HG02763 (cell line): ENCODE results near the gene POTEF.
A peak's percentile ranks its signal among the peaks of the same experiment; 100 is the strongest.
"Not testable (repeated sequence)": the region's sequence is repeated elsewhere in the genome, so short reads cannot be mapped to it uniquely, and the experiment has no call there.

Experiments
- ATAC-seq: cut with Tn5 transposase; IDR thresholded peaks from one replicate; pipeline ENCODE4 v1.9.1; 2021; ENCODE audit warnings: mild to moderate bottlenecking, moderate library complexity; ENCODE audit not compliant: unreplicated experiment

Gene POTEF

DNA sequence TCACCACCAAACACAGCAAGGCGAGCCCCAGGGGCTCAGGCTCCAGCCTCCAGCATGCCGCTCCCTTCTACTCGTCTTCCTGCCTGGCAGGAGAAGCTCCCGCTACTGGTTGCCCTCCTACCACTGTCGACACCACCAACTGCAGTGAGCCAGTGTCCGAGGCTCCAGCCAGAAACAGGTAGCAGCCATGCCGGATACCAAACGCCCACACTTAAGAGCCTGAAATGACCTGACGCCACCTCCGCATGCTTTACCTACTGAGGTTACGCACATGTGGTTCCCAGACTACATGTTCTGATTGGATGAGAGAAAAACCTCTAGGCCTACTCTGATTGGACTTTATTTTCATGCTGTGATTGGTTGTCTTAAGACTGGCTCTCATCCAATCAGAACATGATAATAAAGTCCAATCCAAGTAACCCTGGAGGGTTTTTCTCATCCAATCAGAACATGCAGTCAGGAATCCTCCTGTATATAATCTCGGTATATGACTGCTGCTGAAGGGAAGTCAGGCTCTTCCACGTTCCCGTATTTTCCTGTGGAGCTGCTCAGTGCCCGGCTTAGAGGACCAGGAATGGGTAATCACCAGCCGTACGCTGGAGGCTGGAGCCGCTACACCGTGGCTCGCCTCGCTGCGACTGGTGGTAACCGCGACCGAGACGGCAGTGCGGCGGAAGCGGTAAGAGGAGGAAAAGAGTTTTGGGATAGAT is at the start of gene POTEF:
Gene POTEF (minus strand): TSS at position 103 of the 710 bp plus-strand sequence. CDS start 8,707 bp downstream, outside the sequence.
- not testable (repeated sequence) for ATAC-seq

DNA sequence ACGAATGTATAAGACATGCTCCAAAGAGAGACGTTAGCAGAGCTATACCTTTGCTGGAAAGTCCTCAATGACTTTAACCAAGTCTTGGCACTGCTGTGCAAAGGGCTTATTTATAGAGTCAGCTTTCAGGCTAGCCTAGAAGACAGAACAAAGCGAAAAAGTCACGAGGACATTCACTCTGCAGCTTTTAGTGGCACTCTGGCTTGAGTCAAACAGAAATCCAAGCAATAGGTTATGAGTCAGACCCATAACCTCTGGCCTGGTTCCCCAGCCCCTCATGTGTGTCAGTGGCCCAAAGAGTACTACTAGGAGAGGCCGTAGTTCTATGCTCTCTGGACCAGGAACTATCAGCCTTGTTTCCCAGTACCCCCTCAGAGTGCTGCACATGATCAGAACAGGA is 45.8 kb upstream of the POTEF start:
- ATAC-seq = not testable (repeated sequence)

DNA sequence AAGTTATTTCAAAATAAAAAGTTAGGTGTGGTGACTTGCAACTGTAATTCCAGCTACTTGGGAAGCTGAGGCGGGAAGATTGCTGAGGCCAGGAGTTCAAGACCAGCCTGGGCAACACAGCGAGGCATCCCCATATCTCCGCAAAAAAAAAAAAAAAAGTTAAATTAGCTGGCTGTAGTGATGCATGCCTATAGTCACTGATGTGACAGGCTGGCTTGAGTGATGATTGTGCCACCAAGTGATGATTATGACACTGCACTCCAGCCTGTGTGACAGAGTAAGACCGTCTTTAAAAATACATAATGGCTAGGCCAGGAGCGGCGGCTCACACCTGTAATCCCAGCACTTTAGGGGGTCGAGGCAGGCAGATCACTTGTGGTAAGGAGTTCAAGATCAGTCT is 40.9 kb upstream of the POTEF start:
- ATAC-seq = no peak

DNA sequence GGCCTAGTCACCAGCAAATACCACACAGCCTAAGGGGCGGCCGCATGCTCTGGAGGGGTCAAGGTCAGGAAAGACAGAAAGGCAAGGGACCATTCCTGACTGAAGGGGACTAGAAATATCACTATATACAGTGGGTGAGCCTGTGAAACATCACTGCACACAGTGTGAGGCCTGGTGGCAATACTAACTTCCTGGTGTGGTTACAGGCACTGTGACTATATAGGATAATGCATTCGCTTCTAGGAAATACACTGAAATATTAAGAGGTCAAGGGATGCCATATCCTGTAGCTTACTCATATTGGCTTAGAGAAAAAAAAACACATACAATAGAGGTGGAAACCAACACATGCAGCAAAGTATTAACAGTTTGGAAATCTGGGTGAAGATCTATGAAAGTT is 40.1 kb upstream of the POTEF start:
- not testable (repeated sequence) for ATAC-seq

DNA sequence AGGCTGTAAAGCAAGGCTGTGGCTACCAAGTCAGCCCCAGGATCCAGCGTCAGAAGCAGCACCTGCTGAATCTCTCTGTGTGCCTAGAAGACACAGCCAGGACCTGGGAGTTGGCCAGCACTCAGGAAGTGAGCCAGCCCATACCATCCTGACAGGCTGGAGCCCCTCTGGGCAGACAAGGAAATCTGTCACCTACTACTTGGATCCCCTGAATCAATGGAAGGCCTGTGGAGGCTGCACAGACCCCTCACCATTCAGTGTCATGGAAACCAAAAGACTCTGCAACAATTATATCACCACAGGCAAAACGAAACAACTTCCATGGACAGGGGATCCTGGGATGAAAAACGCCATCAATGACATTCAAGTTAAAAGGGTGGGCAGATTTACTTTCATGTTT is 37.6 kb upstream of the POTEF start:
- not testable (repeated sequence) for ATAC-seq

GRCh38 chr2:130165293-130166016 is 36.4 kb upstream of the POTEF start:
- no peak for ATAC-seq

DNA sequence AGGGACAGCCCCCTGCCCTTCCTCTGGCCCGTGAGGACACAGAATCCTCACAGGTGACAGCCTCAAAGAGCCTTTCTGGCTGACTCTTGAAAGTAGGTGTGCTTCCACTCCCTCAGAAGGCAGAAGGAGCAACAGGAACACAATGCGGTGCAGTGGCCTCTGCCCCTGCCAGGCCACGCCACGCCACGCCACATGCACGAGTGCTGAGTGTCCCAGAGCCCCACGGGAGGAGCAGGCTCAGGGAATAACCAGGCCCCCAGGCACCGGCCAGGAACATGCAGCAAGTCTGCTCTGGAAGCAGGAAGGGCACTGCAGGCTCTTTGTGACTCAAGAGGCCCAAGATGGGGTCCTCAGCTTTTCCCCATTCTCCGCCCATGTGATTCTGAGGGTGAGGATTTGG is 33.9 kb upstream of the POTEF start:
- no peak for ATAC-seq

- not testable (repeated sequence) for ATAC-seq
Measured at GRCh38 chr2:130162486-130162885, 33.5 kb upstream of the POTEF start.

DNA sequence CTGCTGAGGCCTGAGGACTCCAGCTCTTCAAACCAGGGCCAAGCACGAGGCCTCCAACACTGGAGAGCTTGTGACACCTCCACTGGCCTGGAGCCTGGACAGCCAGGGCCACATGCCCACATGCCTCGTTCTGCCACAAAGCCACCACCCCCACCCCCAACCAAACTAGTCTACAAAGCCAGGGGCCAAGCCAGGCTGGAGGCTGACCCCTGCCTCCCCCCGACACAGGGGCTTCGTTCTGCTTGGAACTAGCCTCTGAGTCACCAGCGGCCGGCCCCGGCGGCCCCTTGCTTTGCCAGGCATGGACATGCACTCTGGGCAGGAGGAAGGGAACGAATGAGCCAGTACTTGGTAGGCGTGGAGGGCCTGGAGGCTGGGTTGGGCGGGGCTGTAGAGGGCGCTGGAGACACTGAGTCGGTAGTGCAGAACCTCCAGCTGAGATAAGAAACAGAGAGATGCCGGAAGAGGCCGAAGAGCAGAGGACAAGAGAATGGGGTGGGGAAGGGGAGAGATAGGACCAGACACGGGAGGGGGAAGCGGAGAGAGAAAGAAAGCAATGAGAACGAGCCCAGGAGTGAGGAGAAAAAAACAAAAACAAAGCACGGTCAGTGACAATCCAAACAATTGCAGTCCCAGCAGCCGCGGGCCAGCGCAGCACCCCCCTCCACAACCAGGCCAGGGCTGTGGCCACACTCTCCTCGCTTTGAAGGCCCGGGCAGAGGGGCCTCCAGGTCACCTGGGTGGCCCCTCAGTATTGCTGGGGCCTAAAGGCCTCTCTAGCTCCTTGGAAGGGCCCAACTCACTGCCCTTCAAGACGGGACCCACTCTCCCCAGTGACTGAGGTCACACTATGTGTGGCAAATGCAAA is 32.0 kb upstream of the POTEF start:
- not testable (repeated sequence) for ATAC-seq

DNA sequence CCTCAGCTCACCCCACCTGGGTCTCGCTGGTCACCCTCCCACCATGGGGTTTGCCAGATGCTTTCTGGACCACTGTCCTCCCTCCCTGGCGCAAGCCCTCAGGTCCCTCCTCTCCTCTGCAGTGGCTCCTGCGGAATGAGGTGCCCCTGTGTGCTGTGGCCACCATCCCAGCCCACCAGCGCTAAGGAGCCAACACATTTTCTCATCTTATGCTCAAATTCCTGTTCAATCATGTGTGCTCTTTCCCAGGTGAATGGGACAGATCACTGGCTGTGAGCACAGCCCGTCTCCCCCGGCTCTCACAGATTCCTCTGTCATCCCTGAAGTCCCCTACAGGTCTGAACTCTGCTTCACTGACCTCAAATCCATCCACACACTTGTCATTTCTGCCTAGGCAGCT is 31.1 kb upstream of the POTEF start:
- ATAC-seq = no peak

DNA sequence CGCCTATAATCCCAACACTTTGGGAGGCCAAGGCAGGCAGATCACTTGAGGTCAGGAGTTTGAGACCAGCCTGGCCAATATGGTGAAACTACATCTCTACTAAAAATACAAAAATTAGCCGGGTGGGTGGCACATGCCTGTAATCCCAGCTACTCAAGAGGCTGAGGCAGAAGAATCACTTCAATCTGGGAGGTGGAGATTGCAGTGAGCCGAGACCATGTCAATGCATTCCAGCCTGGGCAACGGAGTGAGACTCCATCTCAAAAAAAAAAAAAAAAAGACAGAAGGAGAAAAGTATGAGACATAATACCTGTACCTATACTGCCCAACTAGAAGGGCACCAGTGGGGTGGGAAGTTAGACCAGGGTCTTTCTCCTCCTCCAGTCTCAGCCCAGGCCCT is 30.4 kb upstream of the POTEF start:
- not testable (repeated sequence) for ATAC-seq

- no peak for ATAC-seq
Measured at GRCh38 chr2:130158631-130159030, 29.6 kb upstream of the POTEF start.

DNA sequence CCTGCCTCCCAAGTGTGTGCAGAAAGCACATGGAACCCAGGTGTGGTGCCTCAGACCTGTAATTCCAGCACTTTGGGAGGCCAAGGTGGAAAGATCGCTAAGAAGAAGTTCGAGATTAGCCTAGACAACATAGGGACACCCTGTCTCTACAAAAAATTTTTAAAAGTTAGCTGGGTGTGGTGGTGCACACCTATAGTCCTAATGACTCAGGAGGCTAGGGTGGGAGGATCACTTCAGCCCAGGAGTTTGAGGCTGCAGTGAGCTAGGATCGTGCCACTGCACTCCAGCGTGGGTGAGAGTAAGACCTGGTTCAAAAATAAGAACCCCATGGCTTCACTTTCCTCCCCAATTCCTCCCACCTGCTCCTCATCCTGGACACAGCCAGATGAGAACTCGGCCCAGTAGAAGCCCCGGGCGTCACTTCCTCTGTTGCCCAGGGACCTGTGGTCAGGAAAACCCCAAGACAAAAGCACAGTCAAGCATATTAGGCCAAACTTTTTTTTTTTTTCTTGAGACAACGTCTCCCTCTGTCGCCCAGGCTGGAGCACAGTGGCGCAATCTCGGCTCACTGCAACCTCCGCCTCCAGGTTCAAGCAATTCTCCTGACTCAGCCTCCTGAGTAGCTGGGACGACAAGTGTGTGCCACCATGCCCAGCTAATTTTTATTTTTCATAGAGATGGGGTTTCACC is 28.9 kb upstream of the POTEF start:
- peak; percentile 89 for ATAC-seq

DNA sequence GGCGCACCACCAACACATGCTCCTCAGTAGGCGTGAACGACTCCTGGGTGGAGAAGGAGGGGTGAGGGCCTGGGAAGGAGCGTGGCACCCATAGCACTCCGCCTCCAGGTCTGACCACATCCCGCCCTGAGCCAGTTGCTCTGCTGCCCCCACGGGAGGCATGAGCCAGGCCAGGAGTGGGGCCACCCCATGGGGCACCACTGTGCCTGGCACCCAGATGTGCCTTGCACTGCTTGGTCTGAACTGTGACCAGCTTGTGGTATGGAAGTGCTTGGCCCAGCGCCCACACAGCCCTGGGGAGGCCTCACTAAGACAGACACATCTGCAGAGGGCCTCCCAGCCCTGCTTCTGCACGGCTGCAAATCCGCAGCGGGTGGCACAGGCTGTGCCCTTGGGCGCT is 28.3 kb upstream of the POTEF start:
- peak; percentile 34 for ATAC-seq

DNA sequence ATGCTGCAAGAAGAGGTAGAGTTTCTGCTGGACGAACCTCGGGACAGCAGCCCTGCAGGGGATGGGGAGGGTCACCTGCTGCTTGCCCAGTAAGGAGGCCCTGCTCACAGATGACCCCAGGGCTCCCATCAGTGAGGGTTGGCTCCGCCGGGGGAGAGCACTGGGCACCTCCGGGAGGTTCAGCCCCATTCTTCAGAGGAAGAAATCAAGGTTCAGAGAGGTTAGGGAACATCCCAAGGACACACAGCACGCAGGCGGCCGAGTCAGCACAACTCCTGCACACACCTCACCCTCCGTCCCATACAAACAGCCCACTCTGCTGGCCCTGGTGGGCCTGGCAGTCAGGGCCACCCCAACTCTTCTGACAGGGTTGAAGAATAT is 27.6 kb upstream of the POTEF start:
- no peak for ATAC-seq

DNA sequence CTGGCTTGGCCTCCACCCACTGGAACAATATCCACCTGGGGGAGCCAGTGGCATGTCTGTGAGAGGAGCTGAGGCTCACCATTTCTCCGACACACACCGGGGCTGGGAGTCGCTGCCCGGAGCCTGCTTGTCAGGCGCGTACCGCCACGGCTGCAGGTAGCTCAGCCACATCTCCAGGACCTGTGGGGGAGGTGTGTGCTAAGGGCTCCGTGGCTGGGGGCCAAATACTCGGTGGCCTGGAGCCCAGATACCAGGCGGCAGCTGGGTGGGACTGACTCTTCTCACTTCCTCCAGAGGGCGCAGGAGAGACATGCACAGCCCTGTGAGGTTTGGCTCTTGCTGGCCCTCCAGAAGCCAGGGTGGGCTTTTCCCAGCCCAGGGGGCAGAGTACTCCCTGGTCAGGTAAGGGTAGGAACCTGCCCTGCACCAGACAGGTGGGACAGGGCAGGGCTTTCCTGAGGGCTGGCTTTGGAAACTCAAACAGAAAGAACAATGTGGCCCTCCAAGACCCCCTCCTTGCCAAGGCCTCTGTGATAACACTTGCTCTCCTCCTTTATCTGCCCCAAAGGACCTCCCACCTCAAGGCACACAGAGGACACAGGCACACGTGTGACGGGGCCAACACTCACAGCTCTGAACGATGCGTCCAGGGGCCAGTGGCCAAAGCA is 27.1 kb upstream of the POTEF start:
- not testable (repeated sequence) for ATAC-seq

- ATAC-seq = no peak
Measured at GRCh38 chr2:130154773-130155765, 26.0 kb upstream of the POTEF start.

GRCh38 chr2:130154423-130154770 is 25.4 kb upstream of the POTEF start:
- not testable (repeated sequence) for ATAC-seq

DNA sequence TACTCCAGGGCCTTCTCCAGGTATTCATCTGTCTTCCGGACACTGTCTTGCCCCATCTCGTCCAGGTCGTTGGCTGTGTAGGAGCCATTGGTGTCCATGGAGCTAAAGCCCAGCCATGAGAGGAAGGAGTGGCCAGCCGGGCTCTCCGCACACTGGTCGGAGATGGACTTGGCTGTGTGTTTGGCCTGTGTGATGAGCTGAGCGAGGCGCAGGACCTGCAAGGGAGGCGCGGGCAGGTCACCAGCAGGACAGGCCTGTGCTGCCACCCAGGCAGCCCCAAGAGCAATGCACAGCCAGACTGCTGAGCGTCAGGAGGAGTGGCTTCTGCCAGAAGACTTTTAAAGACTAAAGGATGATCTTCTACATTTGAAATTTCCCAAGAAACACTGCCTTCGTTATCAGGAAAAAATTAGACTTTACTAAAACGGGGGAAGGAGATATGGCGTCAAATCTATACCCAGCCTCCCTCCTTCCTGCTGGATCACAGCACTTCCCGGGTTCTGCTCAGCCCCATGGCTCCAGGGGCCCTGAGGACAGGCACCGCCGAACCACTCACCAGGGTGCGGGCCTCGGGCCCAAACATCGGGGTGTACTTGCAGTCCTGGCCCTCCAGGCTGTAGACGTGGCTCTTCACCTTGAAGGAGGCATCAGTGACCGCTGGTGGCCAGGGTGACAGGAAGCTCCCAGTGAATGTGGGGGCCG is 24.9 kb upstream of the POTEF start:
- not testable (repeated sequence) for ATAC-seq
